ENCODE data around the gene SOX13. TPM values are rescaled to one million over a fixed set of nuclear protein-coding genes. Genes with fewer than 3 reads are reported as not detected.

Gene SOX13
- total and polyA plus RNA-seq, 9 of the 15 experiments (the other 6 are each of a cell fraction or from before 2014, with no cell fraction given), result 0.03 to 0.35 (median 0.06) TPM; not detected in 5

DNA sequence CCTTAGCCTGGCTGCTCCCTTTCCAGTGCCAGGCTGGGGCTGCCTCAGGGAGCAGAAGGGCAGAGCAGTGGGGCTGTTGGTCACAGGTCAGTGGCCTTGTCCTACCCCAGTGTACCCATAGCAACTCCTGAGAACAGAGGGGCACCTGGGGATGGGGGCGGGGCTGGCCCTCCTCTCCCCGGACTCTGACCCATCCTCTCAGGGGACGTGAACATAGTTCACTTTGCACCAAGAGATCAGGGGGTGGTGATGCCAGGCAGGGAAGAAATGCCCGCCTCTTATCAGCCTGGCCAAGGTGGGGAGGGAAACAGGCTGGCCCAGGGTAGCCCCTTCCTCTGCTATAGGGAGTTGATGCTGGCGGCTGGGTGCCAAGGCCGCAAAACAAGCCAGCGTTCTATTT, 74.0 kb downstream of the SOX13 start (continued):
- no peak for TF ChIP-seq NONO (IDR thresholded peaks at IDR 0.05; ENCODE audit: low read depth in 2 of 2, low read length in 1 of 2)
- no peak for TF ChIP-seq ZNF143 (CRISPR knock-in tag; IDR thresholded peaks at IDR 0.05)
- no peak for TF ChIP-seq SIN3A (IDR thresholded peaks at IDR 0.05; ENCODE audit: borderline replicate concordance in 2 of 2, control insufficient read depth in 1 of 2, low read depth in 2 of 2, low read length in 2 of 2)
- no peak for TF ChIP-seq ZFP36 (IDR thresholded peaks at IDR 0.05; ENCODE audit: low read depth, low read length, partially characterized antibody)
- TF ChIP-seq ZSCAN29 (IDR thresholded peaks at IDR 0.05), result no peak
- no peak for TF ChIP-seq RBM22 (IDR thresholded peaks at IDR 0.05; ENCODE audit: low read depth, low read length, poor library complexity, severe bottlenecking)
- TF ChIP-seq TAF7 (tag; IDR thresholded peaks at IDR 0.05), result no peak
- TF ChIP-seq, protein P1, sequence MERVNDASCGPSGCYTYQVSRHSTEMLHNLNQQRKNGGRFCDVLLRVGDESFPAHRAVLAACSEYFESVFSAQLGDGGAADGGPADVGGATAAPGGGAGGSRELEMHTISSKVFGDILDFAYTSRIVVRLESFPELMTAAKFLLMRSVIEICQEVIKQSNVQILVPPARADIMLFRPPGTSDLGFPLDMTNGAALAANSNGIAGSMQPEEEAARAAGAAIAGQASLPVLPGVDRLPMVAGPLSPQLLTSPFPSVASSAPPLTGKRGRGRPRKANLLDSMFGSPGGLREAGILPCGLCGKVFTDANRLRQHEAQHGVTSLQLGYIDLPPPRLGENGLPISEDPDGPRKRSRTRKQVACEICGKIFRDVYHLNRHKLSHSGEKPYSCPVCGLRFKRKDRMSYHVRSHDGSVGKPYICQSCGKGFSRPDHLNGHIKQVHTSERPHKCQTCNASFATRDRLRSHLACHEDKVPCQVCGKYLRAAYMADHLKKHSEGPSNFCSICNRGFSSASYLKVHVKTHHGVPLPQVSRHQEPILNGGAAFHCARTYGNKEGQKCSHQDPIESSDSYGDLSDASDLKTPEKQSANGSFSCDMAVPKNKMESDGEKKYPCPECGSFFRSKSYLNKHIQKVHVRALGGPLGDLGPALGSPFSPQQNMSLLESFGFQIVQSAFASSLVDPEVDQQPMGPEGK (CRISPR knock-in tag; IDR thresholded peaks at IDR 0.05; ENCODE audit: borderline replicate concordance), result no peak
- TF ChIP-seq LCOR (CRISPR knock-in tag; IDR thresholded peaks at IDR 0.05), result no peak
